ENCODE measurements around the gene IGF2. TPM values are rescaled to one million over a fixed set of nuclear protein-coding genes. Genes with fewer than 3 reads are reported as not detected.

The IGF2 gene
- polyA plus RNA-seq, 1 donor, result 319 TPM

DNA sequence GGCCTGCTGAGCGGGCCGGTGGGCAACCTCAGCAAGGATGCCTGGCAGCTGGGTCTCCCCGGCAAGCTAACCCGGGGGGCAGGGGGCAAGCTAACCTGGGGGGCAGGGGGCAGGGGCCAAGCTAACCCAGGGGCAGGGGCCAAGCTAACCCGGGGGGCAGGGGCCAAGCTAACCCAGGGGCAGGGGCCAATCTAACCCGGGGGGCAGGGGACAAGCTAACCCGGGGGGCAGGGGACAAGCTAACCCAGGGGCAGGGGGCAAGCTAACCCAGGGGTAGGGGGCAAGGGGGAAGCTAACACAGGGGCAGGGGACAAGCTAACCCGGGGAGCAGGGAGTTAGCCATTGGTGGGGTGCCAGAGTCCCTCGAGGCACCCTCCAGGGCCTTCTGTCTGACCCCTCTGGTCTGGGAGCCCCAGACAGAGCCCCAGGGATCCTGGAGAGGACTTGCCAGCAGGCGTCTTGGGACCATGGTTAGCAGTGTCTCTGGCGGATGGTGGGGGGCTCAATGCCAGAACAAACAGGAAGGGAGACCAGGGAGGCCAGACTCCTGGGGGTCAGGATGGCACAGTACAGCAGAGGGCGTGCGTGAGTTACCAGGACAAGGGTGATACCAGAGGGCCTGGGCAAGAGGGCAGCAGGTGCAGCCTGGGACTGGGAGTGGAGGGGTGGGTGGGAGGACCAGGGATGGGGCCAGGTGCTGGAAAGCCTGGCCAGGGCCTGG, 16.1 kb downstream of the IGF2 start:
- Histone ChIP-seq H3K36me3 (ENCODE audit: control insufficient read depth, insufficient read depth, low read length) (no peaks in the 10 kb centered on the region), H3K27ac (ENCODE audit: low read length) (no peak overlapping the region), H3K27me3 (ENCODE audit: control insufficient read depth, insufficient read depth, low read length) (peaks cover 29% of the 10 kb centered on the region), H3K4me3 (ENCODE audit: low read length) (no peak overlapping the region), H3K4me1 (ENCODE audit: control insufficient read depth, insufficient read depth, low read length) (no peaks in the 10 kb centered on the region), H3K9me3 (ENCODE audit: control insufficient read depth, low read depth, low read length) (no peaks in the 10 kb centered on the region)
- WGBS (ENCODE audit: insufficient coverage, low lambda C conversion rate), result no CpG with 5 or more reads among the region's 13 CpGs
- DNase-seq, result no peak

DNA sequence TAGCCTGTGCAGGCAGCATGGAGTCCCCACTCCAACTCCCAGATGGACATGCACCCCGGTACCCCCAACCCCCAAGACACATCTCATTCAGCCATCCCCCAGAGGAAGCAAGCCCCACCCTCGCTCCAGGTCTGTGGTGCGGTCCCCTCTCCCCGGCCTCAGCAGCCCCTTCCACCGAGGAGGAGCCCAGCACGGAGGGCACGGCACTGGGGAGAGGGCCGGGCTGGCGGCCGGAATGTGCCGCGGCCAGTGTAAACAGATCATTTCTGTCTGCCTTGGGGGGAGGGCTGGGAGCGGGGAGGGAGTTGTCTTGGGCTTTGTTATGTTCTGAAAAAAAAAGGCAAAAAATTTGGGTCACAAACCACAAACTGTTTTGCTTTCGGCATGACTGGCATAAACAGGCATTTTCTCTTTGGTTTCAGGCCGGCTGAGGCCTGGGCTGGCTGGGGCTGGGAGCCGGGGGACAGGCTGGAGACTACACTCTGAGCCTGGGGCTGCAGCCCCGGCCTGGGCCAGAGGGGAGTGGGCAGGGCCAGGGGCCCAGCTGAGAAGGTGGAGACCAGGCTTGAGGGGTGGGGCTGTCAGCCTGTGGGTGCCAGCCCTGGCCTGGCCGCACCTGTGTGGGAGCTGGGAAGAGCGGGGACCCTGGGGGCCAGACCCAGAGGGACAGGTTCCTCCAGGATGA, 16.8 kb downstream of the IGF2 start:
- Histone ChIP-seq H3K4me1 (ENCODE audit: control insufficient read depth, insufficient read depth, low read length) (no peaks in the 10 kb centered on the region), H3K36me3 (ENCODE audit: control insufficient read depth, insufficient read depth, low read length) (no peaks in the 10 kb centered on the region), H3K9me3 (ENCODE audit: control insufficient read depth, low read depth, low read length) (no peaks in the 10 kb centered on the region), H3K4me3 (ENCODE audit: low read length) (no peak overlapping the region), H3K27ac (ENCODE audit: low read length) (no peak overlapping the region), H3K27me3 (ENCODE audit: control insufficient read depth, insufficient read depth, low read length) (peaks cover 32% of the 10 kb centered on the region)
- no CpG with 5 or more reads among the region's 19 CpGs for WGBS (ENCODE audit: insufficient coverage, low lambda C conversion rate)
- no peak for DNase-seq

DNA sequence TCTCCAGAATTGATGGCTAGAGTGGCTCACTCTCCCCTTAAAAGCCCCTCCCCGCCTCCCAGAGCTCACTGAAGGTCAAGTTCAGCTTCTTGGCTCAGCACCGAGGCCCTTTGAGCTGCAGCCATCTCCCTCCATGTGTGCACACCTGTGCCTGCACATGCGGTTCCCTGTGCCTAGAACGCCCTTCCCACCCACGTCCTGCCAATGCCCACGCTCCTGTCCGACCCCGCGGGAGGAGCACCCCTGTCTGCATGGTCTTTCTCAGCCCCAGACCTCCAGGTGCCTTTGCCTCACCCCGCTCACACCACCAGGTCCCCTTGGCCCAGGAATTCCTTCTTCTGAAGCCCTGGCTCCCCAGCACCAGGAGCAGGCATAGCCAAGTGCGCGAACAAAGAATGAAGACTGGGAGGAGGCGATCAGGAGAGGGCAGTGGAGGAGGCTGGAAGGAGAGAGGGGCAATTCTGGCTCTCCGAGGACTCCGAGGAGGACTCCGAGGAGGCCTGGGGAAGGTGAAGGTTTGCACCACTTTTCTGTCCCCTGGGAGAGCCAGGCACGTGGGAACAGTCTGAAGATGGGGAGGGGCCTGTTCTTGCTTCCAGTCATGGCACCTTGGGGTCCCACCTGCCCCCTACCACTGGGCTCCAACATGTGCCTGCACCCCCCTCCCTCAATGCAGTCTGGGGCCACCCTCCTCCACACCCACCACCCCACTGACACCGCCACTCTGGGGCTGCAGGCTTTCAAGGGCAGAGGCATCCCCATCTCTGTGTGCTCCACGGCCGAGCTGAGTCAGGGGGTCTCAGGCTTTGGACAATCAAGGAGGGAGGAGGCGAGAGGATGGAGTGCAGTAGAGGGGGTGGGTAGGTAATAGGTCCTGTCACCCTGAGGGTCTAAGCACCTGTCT, 17.7 kb downstream of the IGF2 start:
- no CpG with 5 or more reads among the region's 21 CpGs for WGBS (ENCODE audit: insufficient coverage, low lambda C conversion rate)
- no peak for DNase-seq
- no peaks in the 10 kb centered on the region for H3K9me3 ChIP-seq (ENCODE audit: control insufficient read depth, low read depth, low read length)
- H3K4me3 ChIP-seq (ENCODE audit: low read length), result no peak overlapping the region
- H3K36me3 ChIP-seq (ENCODE audit: control insufficient read depth, insufficient read depth, low read length), result no peaks in the 10 kb centered on the region
- no peaks in the 10 kb centered on the region for H3K4me1 ChIP-seq (ENCODE audit: control insufficient read depth, insufficient read depth, low read length)
- peaks cover 32% of the 10 kb centered on the region for H3K27me3 ChIP-seq (ENCODE audit: control insufficient read depth, insufficient read depth, low read length)
- H3K27ac ChIP-seq (ENCODE audit: low read length), result no peak overlapping the region

DNA sequence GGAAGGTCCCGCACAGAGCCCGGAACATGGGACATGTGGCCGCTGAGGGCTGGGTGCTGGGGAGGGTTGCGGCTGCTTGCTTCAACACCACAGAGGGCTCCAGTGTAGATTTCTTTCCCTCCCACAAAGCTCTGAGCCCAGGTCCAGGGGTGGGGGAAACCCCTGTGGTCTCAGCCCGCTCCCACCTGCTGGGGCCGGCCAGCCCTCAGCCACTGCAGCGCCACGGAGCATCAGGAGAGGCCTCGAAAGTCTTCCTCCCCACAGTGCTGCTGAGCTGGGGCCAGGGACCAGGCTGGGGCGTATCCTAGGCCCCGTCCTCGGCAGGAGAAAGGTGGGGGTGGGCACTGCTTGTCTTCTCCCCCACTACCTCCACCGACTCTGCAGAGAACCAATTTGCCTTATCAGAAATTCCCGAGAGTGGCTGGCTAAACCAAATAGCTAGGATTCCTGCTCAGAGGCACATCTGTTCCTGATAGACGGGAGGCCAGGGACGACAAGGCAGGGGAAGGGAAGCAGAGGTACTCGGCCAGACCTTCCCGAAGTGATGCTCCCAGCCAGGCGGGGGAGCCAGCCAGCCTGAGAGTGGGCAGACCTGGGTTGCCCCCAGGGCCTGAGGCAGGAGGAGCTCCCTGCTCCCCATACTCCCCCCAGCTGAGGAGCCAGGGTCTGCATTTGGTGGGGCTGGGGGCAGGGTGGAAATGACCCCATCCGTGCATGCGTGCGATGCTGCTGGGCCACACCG, 18.7 kb downstream of the IGF2 start:
- Histone ChIP-seq H3K27ac (ENCODE audit: low read length) (no peak overlapping the region), H3K9me3 (ENCODE audit: control insufficient read depth, low read depth, low read length) (no peaks in the 10 kb centered on the region), H3K4me1 (ENCODE audit: control insufficient read depth, insufficient read depth, low read length) (no peaks in the 10 kb centered on the region), H3K27me3 (ENCODE audit: control insufficient read depth, insufficient read depth, low read length) (peaks cover 32% of the 10 kb centered on the region), H3K4me3 (ENCODE audit: low read length) (no peak overlapping the region), H3K36me3 (ENCODE audit: control insufficient read depth, insufficient read depth, low read length) (no peaks in the 10 kb centered on the region)
- no peak for DNase-seq
- 100% methylated on average over 1 of the region's 23 CpGs for WGBS (ENCODE audit: insufficient coverage, low lambda C conversion rate)

DNA sequence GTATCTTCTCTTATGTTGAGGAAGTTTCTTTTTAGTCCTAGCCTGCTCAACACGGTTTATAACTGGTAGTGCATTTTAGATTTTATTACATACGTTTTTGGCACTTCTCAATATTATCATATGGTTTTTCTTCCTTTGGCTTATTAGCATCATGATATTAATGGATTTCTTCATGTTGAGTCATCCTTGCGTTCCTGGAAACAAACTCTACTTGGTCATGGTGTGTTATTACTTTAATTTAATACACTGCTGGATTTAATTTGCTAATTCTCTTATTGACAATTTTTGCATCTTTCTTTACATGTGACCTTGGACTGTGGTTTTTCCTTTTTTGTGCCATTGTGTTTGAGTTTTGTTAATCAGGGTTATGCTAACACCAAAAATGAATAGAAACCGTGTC, 20.5 kb downstream of the IGF2 start:
- 86% methylated on average over 1 of the region's 4 CpGs for WGBS (ENCODE audit: insufficient coverage, low lambda C conversion rate)
- Histone ChIP-seq H3K4me1 (ENCODE audit: control insufficient read depth, insufficient read depth, low read length) (no peaks in the 10 kb centered on the region), H3K4me3 (ENCODE audit: low read length) (no peak overlapping the region), H3K27me3 (ENCODE audit: control insufficient read depth, insufficient read depth, low read length) (peaks cover 32% of the 10 kb centered on the region), H3K9me3 (ENCODE audit: control insufficient read depth, low read depth, low read length) (peaks cover 3% of the 10 kb centered on the region), H3K36me3 (ENCODE audit: control insufficient read depth, insufficient read depth, low read length) (no peaks in the 10 kb centered on the region), H3K27ac (ENCODE audit: low read length) (no peak overlapping the region)
- no peak for DNase-seq

DNA sequence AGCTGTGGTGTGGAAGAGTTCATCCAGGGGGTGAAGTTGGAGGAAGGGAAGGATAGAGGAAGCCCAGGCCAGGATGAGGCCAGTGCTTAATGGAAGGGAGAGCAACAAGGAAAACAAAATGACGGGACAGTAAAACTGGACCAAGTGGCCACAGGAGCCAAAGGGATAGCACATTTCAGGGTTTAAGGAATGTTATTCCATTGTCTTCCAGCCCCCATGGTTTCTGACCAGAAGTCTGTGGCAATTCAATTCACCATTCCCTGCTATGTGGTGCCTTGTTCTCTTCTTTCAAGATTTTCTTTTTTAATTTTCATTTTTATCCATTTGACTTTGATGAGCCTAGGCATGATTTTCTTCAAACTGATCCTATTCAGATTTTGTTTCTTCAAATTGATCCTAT, 22.5 kb downstream of the IGF2 start:
- Histone ChIP-seq H3K36me3 (ENCODE audit: control insufficient read depth, insufficient read depth, low read length) (no peaks in the 10 kb centered on the region), H3K4me3 (ENCODE audit: low read length) (no peak overlapping the region), H3K4me1 (ENCODE audit: control insufficient read depth, insufficient read depth, low read length) (no peaks in the 10 kb centered on the region), H3K9me3 (ENCODE audit: control insufficient read depth, low read depth, low read length) (peaks cover 3% of the 10 kb centered on the region), H3K27ac (ENCODE audit: low read length) (no peak overlapping the region), H3K27me3 (ENCODE audit: control insufficient read depth, insufficient read depth, low read length) (peaks cover 23% of the 10 kb centered on the region)
- no peak for DNase-seq
- WGBS (ENCODE audit: insufficient coverage, low lambda C conversion rate), result 88% methylated on average over 1 of the region's 1 CpG

DNA sequence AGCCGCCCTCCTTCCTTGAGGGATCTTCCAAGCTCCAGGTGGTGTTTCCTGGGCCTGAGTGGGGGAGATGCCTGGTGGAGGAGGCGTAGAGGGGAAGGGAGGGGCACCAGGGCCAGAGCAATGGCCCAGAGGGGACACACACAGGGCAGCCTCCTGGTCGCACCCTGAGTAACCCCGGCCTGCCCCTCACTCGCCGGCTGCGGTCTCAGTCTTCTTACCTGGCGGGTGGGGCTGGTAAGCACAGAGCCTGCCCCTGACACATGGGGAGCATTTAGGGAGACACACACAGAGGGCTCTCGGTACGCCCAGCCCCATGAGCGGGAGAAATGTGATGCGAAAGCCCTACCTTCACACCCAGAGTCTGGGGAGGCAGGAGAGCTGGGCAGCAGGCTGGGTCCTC, 23.9 kb downstream of the IGF2 start:
- no peak overlapping the region for H3K4me3 ChIP-seq (ENCODE audit: low read length)
- H3K4me1 ChIP-seq (ENCODE audit: control insufficient read depth, insufficient read depth, low read length), result no peaks in the 10 kb centered on the region
- no CpG with 5 or more reads among the region's 12 CpGs for WGBS (ENCODE audit: insufficient coverage, low lambda C conversion rate)
- no peak overlapping the region for H3K27ac ChIP-seq (ENCODE audit: low read length)
- H3K27me3 ChIP-seq (ENCODE audit: control insufficient read depth, insufficient read depth, low read length), result peaks cover 10% of the 10 kb centered on the region
- no peak for DNase-seq
- peaks cover 3% of the 10 kb centered on the region for H3K9me3 ChIP-seq (ENCODE audit: control insufficient read depth, low read depth, low read length)
- H3K36me3 ChIP-seq (ENCODE audit: control insufficient read depth, insufficient read depth, low read length), result no peaks in the 10 kb centered on the region

DNA sequence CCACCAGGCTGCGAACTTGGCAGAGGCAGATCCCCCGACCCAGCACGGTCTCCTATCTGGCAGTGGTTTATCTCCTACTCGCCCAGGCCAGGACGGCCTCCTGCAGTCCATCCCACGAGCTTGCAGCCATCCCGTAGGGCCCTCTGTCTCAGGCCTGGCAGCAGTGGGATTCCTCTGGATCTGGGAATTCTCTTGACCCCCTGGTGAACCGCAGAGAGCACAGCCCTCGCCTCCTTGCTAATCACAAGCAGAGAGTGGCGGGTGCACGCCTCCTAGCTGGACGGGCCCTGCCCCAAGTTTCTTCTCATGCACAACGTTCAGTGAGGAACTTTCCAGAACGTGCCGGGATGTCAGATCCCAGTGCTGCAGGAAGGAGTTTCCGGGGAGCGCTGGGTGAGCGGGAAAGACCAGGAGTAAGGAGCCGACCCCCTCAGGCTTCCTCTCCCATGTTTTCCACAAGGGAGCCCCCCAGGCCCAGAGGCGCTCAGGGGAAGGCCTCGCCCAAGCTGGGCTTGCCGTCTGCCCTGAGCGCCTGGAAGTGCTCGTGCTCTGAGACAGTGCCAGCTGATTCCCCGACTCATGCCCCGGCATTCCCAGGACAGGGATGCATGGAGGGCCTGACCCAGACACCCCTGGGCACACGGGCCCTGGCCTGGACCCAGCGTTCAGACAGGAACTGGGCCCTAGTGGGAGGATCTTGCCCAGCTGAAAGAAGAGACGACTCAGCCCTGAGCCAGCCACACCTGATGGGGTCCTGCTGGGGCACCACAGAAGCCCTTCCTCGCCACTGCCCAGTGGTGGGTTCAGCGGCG, 24.6 kb downstream of the IGF2 start:
- Histone ChIP-seq H3K27me3 (ENCODE audit: control insufficient read depth, insufficient read depth, low read length) (peaks cover 3% of the 10 kb centered on the region), H3K36me3 (ENCODE audit: control insufficient read depth, insufficient read depth, low read length) (no peaks in the 10 kb centered on the region)
- WGBS (ENCODE audit: insufficient coverage, low lambda C conversion rate), result no CpG with 5 or more reads among the region's 32 CpGs

DNA sequence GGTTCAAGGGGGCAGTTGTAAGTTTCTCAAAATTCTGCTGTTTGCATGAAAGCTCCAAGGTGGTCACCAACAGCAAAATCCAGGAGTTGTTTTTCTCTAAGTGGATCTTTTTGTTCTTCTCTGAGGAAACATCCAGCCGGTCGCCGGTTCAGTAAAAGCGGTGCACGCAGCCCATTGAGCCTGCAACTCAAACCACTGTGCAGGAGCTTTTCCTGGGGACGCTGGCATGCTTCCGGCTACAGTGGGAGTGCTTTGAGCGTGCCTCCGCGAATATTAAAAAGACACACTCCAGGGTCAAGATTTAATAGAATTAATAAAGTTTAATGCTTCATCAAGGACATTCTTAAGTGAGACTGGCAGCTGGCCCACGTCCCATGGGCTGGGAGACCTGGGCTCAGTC, 25.4 kb downstream of the IGF2 start:
- peaks cover 3% of the 10 kb centered on the region for H3K9me3 ChIP-seq (ENCODE audit: control insufficient read depth, low read depth, low read length)
- no peaks in the 10 kb centered on the region for H3K4me1 ChIP-seq (ENCODE audit: control insufficient read depth, insufficient read depth, low read length)
- peaks cover 3% of the 10 kb centered on the region for H3K27me3 ChIP-seq (ENCODE audit: control insufficient read depth, insufficient read depth, low read length)
- no CpG with 5 or more reads among the region's 11 CpGs for WGBS (ENCODE audit: insufficient coverage, low lambda C conversion rate)
- DNase-seq, result no peak
- H3K27ac ChIP-seq (ENCODE audit: low read length), result no peak overlapping the region
- no peak overlapping the region for H3K4me3 ChIP-seq (ENCODE audit: low read length)
- H3K36me3 ChIP-seq (ENCODE audit: control insufficient read depth, insufficient read depth, low read length), result no peaks in the 10 kb centered on the region

More for the DNA sequence above, 24.6 kb downstream of the IGF2 start:
- H3K9me3 ChIP-seq (ENCODE audit: control insufficient read depth, low read depth, low read length), result peaks cover 3% of the 10 kb centered on the region
- H3K4me1 ChIP-seq (ENCODE audit: control insufficient read depth, insufficient read depth, low read length), result no peaks in the 10 kb centered on the region
- no peak overlapping the region for H3K27ac ChIP-seq (ENCODE audit: low read length)
- H3K4me3 ChIP-seq (ENCODE audit: low read length), result no peak overlapping the region
- DNase-seq, result no peak
